Measurements from ENCODE around the gene SAMD5.

Gene SAMD5

DNA sequence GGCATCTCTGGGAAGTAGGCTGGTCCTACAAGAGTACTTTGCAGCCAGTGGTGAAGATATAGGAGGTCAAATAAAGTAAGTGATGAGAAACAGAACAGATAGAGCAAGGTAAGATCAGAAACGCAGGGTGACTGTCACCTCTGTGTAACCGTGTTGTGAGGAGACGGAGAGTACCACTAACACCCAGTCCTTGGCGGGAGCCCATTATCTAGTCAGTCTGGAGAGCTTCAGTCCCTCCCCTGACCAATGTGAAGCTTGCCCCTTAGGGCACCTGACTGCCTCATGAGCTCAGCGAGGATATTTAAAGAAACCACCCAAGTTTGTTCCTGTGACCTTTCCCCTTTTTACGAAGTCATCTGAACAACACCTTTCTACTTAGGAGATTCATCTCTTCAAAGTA is 110.0 kb downstream of the SAMD5 start:
- no peaks in the 10 kb centered on the region for H3K36me3 ChIP-seq (ENCODE audit: low read length)
- no peak overlapping the region for H3K4me3 ChIP-seq (ENCODE audit: insufficient read depth, low read length, poor library complexity, severe bottlenecking)
- no peaks in the 10 kb centered on the region for H3F3A ChIP-seq (ENCODE audit: insufficient read depth)
- no peak overlapping the region for H3K9ac ChIP-seq (ENCODE audit: low read length)
- no peak overlapping the region for H2AFZ ChIP-seq (ENCODE audit: low read depth, low read length, severe bottlenecking)
- H3K9me3 ChIP-seq (ENCODE audit: insufficient read depth, low read length): no peaks in the 10 kb centered on the region
- no peak for TF ChIP-seq EZH2phosphoT487 (conservative IDR thresholded peaks at IDR 0.05; ENCODE audit: low read length)
- H3K27me3 ChIP-seq (ENCODE audit: low read length): no peaks in the 10 kb centered on the region
- H3K9me2 ChIP-seq (replicated peaks; ENCODE audit: insufficient read depth, low read length): no peaks in the 10 kb centered on the region
- H4K20me1 ChIP-seq (ENCODE audit: low read depth, low read length): no peaks in the 10 kb centered on the region
- H3K4me2 ChIP-seq (ENCODE audit: low read depth, low read length, poor library complexity, severe bottlenecking): no peak overlapping the region
- no peak overlapping the region for H3K27ac ChIP-seq (ENCODE audit: low read depth, low read length)
- no peaks in the 10 kb centered on the region for H3K79me2 ChIP-seq (ENCODE audit: insufficient read depth, low read length)

DNA sequence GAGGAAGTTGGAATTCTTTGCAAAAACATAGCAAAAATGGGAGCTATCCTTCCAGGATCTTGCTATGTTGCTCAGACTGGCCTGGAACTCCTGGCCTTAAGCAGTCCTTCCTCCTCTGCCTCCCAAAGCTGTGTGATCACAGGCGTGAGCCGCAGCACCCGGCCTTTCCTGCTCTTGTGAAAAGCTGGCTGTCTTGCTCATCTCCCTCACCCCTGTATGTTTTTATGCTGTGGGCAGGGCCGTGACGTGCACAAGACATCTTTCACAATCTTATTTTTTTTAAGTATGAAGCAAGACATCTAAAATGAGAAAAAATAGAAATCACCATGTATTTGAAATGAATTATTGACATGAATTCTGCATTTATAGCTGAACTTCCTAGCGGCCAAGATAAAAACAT is 110.4 kb downstream of the SAMD5 start:
- H3K9me2 ChIP-seq (replicated peaks; ENCODE audit: insufficient read depth, low read length): no peaks in the 10 kb centered on the region
- no peak overlapping the region for H3K9ac ChIP-seq (ENCODE audit: low read length)
- no peak overlapping the region for H3K4me2 ChIP-seq (ENCODE audit: low read depth, low read length, poor library complexity, severe bottlenecking)
- no peaks in the 10 kb centered on the region for H3K9me3 ChIP-seq (ENCODE audit: insufficient read depth, low read length)
- no peaks in the 10 kb centered on the region for H3K79me2 ChIP-seq (ENCODE audit: insufficient read depth, low read length)
- H3K27ac ChIP-seq (ENCODE audit: low read depth, low read length): no peak overlapping the region
- H3F3A ChIP-seq (ENCODE audit: insufficient read depth): no peaks in the 10 kb centered on the region
- no peaks in the 10 kb centered on the region for H3K27me3 ChIP-seq (ENCODE audit: low read length)
- no peaks in the 10 kb centered on the region for H4K20me1 ChIP-seq (ENCODE audit: low read depth, low read length)
- H3K36me3 ChIP-seq (ENCODE audit: low read length): no peaks in the 10 kb centered on the region
- TF ChIP-seq EZH2phosphoT487 (conservative IDR thresholded peaks at IDR 0.05; ENCODE audit: low read length): no peak
- no peak overlapping the region for H3K4me3 ChIP-seq (ENCODE audit: insufficient read depth, low read length, poor library complexity, severe bottlenecking)
- no peak overlapping the region for H2AFZ ChIP-seq (ENCODE audit: low read depth, low read length, severe bottlenecking)
